Measurements from ENCODE around the gene GALNTL6.

Gene GALNTL6

GRCh38 chr4:172736046-172736445 lies 922.8 kb downstream of the GALNTL6 start:
- Mint-ChIP-seq H3K4me1 (no peaks in the 10 kb centered on the region), H3K4me3 (no peak overlapping the region), H3K9me3 (peaks cover 50% of the 10 kb centered on the region), H3K27me3 (no peaks in the 10 kb centered on the region), H3K27ac (no peak overlapping the region), H3K36me3 (ENCODE audit: low read depth) (no peaks in the 10 kb centered on the region)
- no peak for DNase-seq
- no peak for ATAC-seq

DNA sequence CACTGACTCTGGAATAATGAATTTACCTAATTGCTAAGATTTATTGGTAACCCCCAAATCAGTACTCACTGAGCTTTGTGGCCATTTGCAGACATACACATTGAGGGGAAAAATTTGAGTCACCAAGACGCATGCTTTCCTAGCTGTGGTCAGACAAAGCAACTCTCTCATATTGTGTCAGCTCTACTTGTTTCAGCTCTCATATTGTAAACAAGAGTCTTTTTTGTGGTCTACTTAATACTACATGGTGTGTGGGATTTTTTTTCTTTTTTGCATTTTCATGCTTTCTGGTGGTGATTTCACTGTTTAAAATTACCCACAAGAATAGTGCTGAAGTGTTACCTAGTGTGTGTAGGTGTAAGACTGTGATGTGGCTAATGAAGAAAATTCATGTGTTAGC lies 927.2 kb downstream of the GALNTL6 start:
- H3K4me3 Mint-ChIP-seq, result no peak overlapping the region
- H3K27ac Mint-ChIP-seq, result no peak overlapping the region
- no peaks in the 10 kb centered on the region for H3K4me1 Mint-ChIP-seq
- H3K9me3 Mint-ChIP-seq, result peaks cover 26% of the 10 kb centered on the region
- H3K36me3 Mint-ChIP-seq (ENCODE audit: low read depth), result no peaks in the 10 kb centered on the region
- H3K27me3 Mint-ChIP-seq, result no peaks in the 10 kb centered on the region
- no peak for DNase-seq
- ATAC-seq, result peak; percentile 28

DNA sequence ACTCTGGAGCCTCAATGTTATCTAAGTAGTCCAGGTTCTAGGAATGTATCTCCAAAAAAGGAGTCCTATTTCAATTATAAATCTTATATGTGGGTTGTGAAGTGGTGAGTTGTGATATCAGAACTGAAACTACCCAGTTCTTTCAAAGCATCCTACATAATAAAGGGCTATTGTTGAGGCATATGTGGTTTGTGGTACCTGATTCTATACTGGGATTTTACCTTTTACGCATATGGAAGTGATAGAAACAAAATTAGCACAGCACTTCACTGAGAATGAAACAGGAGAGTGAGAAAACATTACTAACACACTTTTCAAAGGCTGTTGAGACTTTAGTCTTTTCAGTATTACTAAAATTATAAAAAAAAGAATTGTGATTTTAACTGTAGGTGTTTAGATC lies 937.7 kb downstream of the GALNTL6 start:
- Mint-ChIP-seq H3K4me1 (peaks cover 4% of the 10 kb centered on the region), H3K4me3 (no peak overlapping the region), H3K36me3 (ENCODE audit: low read depth) (no peaks in the 10 kb centered on the region), H3K27me3 (no peaks in the 10 kb centered on the region), H3K27ac (no peak overlapping the region), H3K9me3 (peaks cover 16% of the 10 kb centered on the region)
- DNase-seq (no peak), ATAC-seq (peak; percentile 93)

GRCh38 chr4:172751550-172751949 lies 938.3 kb downstream of the GALNTL6 start:
- Mint-ChIP-seq H3K4me1 (peaks cover 4% of the 10 kb centered on the region), H3K9me3 (peaks cover 16% of the 10 kb centered on the region), H3K36me3 (ENCODE audit: low read depth) (no peaks in the 10 kb centered on the region), H3K27ac (no peak overlapping the region), H3K4me3 (no peak overlapping the region), H3K27me3 (no peaks in the 10 kb centered on the region)
- ATAC-seq (no peak), DNase-seq (no peak)

DNA sequence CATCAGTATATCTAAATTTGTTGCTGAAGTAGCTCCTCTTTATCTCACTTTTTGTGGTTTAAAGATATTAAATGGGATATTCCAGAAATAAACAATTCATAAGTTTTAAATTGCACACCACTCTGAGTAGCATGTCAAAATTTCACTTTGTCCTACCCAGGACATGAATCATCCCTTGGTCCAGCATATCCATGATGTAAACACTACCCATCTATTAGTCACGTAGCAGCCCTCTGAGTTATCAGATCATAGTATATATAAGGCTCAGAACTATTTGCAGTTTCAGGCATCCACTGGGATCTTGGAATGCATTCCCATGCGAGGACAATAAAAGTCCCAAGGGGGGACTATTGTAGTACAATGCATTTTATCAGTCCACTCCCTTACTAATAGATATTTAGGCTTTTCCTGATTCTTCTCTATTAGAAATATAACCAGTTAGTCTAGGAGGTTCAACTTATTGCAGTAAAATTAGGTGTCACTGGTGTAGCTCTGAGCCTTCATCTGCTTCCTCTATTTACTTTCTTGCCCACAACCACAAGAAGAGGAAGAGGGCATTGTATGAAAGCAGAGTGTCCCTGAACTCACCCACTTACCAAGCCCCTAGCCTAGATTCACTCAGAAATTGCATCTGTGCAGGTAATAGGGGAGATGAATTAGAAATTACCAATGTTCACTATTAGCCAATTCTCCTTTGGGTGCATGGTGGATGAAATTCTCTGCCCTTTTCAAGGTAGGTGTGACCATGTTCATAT lies 945.6 kb downstream of the GALNTL6 start:
- no peak for DNase-seq
- Mint-ChIP-seq H3K9me3 (peaks cover 12% of the 10 kb centered on the region), H3K27ac (no peak overlapping the region), H3K36me3 (ENCODE audit: low read depth) (no peaks in the 10 kb centered on the region), H3K27me3 (no peaks in the 10 kb centered on the region), H3K4me1 (no peaks in the 10 kb centered on the region), H3K4me3 (no peak overlapping the region)
- ATAC-seq, result no peak

DNA sequence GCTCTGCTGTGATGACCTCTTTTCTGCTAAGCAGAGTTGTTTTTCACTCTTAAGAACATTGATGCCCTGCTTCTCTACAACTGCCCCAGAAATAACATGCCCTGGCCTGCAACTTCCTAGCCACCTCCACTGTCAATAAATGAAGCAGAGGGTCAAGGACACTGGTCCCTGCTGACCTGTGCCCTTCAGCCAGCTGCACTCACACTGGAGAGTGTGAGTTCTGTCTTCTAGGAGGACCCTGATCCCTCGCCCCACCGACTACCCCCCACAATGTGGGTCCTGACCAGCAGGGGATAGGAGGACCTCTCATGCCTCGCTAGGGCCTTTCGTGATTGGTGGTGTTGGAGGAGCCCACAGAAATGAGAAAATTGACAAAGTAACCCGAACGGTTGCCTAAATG lies 947.3 kb downstream of the GALNTL6 start:
- H3K4me3 Mint-ChIP-seq, result no peak overlapping the region
- DNase-seq (no peak), ATAC-seq (no peak)
- H3K27ac Mint-ChIP-seq, result no peak overlapping the region
- peaks cover 4% of the 10 kb centered on the region for H3K9me3 Mint-ChIP-seq
- H3K27me3 Mint-ChIP-seq, result no peaks in the 10 kb centered on the region
- H3K36me3 Mint-ChIP-seq (ENCODE audit: low read depth), result no peaks in the 10 kb centered on the region
- H3K4me1 Mint-ChIP-seq, result no peaks in the 10 kb centered on the region

GRCh38 chr4:172762895-172763294 lies 949.7 kb downstream of the GALNTL6 start:
- Mint-ChIP-seq H3K27me3 (no peaks in the 10 kb centered on the region), H3K4me3 (no peak overlapping the region), H3K9me3 (peaks cover 4% of the 10 kb centered on the region), H3K27ac (no peak overlapping the region), H3K36me3 (ENCODE audit: low read depth) (no peaks in the 10 kb centered on the region), H3K4me1 (no peaks in the 10 kb centered on the region)
- DNase-seq, result no peak
- no peak for ATAC-seq

- no peak overlapping the region for H3K27ac Mint-ChIP-seq
- H3K36me3 Mint-ChIP-seq (ENCODE audit: low read depth), result no peaks in the 10 kb centered on the region
- peaks cover 4% of the 10 kb centered on the region for H3K9me3 Mint-ChIP-seq
- no peak overlapping the region for H3K4me3 Mint-ChIP-seq
- H3K27me3 Mint-ChIP-seq, result no peaks in the 10 kb centered on the region
- ATAC-seq (no peak), DNase-seq (no peak)
- H3K4me1 Mint-ChIP-seq, result no peaks in the 10 kb centered on the region
These were observed 957.6 kb downstream of the GALNTL6 start for GRCh38 chr4:172770787-172771186.

- H3K36me3 Mint-ChIP-seq (ENCODE audit: low read depth), result no peaks in the 10 kb centered on the region
- no peaks in the 10 kb centered on the region for H3K4me1 Mint-ChIP-seq
- no peaks in the 10 kb centered on the region for H3K27me3 Mint-ChIP-seq
- no peak for DNase-seq
- H3K9me3 Mint-ChIP-seq, result peaks cover 4% of the 10 kb centered on the region
- no peak overlapping the region for H3K27ac Mint-ChIP-seq
- no peak overlapping the region for H3K4me3 Mint-ChIP-seq
- no peak for ATAC-seq
These were observed 959.6 kb downstream of the GALNTL6 start for GRCh38 chr4:172772781-172773180.

GRCh38 chr4:172776203-172776861 lies 963.1 kb downstream of the GALNTL6 start:
- ATAC-seq (no peak), DNase-seq (no peak)
- no peak overlapping the region for H3K27ac Mint-ChIP-seq
- H3K36me3 Mint-ChIP-seq (ENCODE audit: low read depth), result no peaks in the 10 kb centered on the region
- H3K27me3 Mint-ChIP-seq, result no peaks in the 10 kb centered on the region
- H3K9me3 Mint-ChIP-seq, result no peaks in the 10 kb centered on the region
- no peaks in the 10 kb centered on the region for H3K4me1 Mint-ChIP-seq
- no peak overlapping the region for H3K4me3 Mint-ChIP-seq

DNA sequence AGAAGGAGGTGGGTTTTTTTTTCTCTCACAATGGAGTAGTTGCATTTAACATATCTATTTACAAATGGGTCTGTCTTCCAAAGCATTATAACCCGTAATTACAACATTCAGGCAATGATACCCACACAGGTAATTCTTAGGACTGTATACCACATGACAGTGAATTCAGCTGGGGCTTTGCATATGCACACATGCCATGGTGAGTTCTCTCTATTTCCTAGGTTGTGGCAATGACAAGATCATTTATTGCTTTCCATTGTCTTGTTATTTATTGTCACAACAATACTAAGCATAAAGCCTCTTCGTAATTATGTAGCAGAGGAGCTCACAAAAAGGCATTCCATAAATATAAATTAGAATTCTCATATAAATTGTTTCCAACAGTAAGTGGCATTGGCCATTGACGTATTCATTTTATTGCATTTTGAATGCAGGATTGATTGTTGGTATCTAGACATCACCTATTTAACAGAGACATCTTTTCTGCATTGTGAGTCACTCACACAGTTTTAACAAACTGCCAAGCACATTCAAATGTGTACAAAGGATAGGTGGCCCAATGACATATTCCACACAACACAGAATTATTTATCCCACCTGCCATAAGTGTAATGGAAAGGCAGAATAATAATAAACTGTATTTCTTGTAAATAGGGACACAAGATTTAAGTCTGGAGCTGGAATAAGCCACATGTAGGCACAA lies 964.7 kb downstream of the GALNTL6 start:
- no peaks in the 10 kb centered on the region for H3K36me3 Mint-ChIP-seq (ENCODE audit: low read depth)
- no peaks in the 10 kb centered on the region for H3K27me3 Mint-ChIP-seq
- DNase-seq (no peak), ATAC-seq (no peak)
- H3K4me3 Mint-ChIP-seq, result no peak overlapping the region
- no peaks in the 10 kb centered on the region for H3K4me1 Mint-ChIP-seq
- no peak overlapping the region for H3K27ac Mint-ChIP-seq
- H3K9me3 Mint-ChIP-seq, result no peaks in the 10 kb centered on the region

DNA sequence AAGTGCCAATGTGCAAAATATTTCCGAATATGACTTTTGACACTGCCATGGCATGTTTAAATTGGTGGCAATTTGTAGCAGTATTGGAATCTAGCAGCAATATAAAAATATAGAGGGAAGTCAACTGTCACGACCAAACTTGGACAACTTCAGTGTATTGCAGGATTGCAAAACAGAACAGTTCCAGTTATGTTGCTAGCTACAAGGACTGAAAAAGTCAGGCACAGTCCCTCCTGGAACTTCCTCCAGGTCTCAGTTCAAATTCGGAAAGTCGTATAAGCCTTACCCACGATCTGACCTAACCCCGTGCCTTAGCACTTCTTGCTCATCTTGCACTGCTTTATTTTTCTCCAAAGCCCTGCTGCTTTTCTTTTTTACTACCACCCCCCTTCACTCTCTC lies 965.4 kb downstream of the GALNTL6 start:
- Mint-ChIP-seq H3K4me3 (no peak overlapping the region), H3K36me3 (ENCODE audit: low read depth) (no peaks in the 10 kb centered on the region)
- DNase-seq, result no peak

GRCh38 chr4:172780566-172781081 lies 967.4 kb downstream of the GALNTL6 start:
- Mint-ChIP-seq H3K4me3 (no peak overlapping the region), H3K27ac (no peak overlapping the region), H3K36me3 (ENCODE audit: low read depth) (no peaks in the 10 kb centered on the region), H3K27me3 (no peaks in the 10 kb centered on the region), H3K9me3 (no peaks in the 10 kb centered on the region), H3K4me1 (no peaks in the 10 kb centered on the region)
- DNase-seq (no peak), ATAC-seq (no peak)

More for the DNA sequence above, 965.4 kb downstream of the GALNTL6 start:
- H3K4me1 Mint-ChIP-seq, result no peaks in the 10 kb centered on the region
- no peaks in the 10 kb centered on the region for H3K9me3 Mint-ChIP-seq
- no peak for ATAC-seq
- no peaks in the 10 kb centered on the region for H3K27me3 Mint-ChIP-seq
- H3K27ac Mint-ChIP-seq, result no peak overlapping the region

- H3K27ac Mint-ChIP-seq, result no peak overlapping the region
- DNase-seq (no peak), ATAC-seq (no peak)
- H3K9me3 Mint-ChIP-seq, result no peaks in the 10 kb centered on the region
- no peaks in the 10 kb centered on the region for H3K36me3 Mint-ChIP-seq (ENCODE audit: low read depth)
- no peaks in the 10 kb centered on the region for H3K27me3 Mint-ChIP-seq
- no peak overlapping the region for H3K4me3 Mint-ChIP-seq
- no peaks in the 10 kb centered on the region for H3K4me1 Mint-ChIP-seq
These were observed 972.4 kb downstream of the GALNTL6 start for GRCh38 chr4:172785613-172786012.
